Femur (tissue), 1 donor: Measurements from ENCODE around the gene NODAL.

Source experiments
- DNase-seq: peaks from one replicate; pipeline ENCODE4 v3.0.0-alpha.2; 2017

Gene NODAL

DNA sequence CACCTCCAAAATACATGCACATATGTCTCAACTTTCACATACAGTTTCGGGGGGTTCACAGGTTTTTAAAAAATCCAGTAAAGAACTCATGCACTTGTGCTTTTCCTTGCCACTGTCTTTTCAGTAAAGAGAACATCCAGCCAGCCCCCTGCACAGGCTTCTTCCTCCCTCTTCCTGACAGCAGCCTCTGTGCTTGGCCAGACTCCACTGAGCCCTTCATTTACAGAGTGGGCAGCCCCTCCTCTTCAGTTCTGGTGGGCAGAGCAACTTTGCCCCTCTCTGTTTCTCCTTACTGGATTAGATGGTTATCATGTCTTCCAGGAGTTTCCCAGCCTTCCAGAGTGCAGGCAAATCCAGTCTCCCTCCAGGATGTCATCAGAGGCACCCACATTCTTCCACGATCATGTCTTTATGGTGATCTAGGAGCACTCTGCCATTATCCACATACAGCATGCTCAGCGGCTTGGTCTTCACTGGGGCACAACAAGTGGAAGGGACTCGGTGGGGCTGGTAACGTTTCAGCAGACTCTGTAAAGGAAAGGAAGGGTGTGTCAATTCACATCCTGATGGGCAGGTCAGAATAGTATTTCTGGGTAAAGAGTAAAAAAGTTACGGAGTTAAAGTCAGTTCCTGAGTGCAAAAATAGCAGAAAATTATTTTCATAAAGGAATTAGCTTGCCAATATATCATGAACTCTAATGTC lies 8.8 kb downstream of the NODAL start:
- no peak for DNase-seq

DNA sequence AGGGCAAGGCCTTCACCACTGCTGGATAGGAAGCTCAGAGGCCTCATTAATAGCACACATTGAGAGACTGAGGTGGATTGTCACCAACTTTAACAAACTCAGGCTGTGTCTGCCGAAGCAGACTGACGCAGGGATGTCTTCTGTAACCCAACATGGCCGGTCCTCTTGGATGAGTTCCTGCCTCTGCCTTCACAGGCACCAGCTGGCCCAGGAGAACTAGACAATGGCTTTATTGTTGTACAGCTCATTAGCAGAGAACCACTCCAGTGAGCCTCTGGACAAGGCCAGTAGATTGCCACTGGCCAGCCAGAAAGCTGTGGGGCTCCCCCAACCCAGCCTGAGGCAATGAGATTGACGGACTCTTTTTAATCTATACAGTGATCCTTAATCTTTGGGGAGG lies 9.4 kb downstream of the NODAL start:
- DNase-seq = no peak

DNA sequence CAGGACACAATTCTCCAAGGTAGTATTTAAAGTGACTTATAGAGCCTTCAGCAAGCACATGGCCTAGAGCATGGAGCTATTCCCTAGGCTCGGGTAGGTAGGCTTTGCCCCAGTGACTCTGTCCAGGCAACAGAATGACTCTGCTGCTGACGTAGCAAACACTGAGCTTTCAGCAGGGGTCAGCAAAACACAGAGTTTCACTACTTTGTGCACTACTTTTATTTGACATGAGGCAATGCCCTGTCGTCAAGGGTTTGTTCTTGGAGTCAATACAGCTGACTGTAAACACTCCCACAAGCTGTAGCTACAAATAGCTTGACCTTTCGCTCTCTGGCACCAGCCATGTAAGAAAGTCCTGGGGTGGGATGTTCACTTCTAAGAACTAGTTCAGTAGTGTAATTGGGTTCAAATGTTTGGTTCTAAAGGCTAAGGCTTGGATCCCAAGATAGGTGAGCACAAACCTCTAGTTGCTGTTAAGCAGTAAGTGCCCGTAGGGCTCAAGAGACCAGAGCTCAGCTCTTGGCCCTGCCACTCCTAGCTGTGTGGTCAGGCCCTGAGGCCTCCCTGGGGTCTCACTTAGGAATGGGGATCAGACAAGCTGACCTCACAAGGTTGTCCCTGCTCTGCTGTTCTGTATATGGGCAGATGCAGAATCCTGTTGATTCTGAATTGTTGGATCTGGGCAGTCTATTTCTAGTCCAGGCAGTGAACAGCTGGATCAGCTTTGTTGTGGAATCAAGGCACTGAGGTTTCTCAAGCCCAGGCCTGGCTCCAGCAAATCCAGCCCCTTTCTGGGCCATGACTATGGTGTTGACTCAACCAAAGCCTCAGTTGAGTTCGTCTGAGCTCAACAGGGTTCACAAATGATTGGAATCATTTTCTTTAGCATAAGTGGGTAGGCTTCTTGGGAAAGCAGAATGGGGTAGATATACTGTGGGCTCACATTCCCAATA lies 10.7 kb downstream of the NODAL start:
- peak; percentile 57 for DNase-seq

DNA sequence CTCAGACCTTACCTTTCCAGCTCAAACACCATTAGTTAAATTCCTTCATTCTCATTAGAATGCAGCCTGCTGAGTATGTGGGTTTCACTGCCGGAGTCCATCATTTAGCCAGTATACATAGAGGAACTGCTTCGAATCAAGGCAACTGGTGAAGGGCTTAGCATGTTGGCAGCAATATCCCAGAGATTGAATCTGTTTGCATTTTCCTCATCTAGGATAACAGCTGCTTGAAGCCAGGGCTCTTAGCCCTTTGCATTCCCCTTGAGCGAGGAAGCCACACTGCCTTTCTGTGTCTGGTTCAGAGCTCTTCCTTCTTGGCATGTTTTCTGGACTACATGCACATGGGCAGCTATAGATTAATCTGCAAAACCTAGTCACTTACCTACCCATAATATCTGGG lies 14.7 kb downstream of the NODAL start:
- no peak for DNase-seq

DNA sequence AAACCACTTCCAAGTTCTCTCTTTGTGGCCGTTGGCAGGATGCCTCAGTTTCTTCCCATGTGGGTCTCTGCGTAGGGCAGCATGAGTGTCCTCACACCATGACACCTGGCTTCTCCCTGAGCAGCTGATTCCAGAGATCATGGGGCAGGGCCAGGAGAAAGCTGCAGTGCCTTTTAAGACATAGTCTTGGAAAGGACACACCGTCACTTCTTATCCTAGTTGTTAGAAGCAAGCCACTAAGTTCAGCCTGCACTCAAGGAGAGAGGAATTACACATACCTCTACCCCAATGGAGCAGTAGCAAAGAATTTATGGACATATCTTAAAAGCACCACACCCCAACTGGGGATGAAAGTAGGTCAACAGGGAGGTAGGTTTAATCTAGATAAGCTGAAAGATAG lies 16.4 kb downstream of the NODAL start:
- DNase-seq = no peak

DNA sequence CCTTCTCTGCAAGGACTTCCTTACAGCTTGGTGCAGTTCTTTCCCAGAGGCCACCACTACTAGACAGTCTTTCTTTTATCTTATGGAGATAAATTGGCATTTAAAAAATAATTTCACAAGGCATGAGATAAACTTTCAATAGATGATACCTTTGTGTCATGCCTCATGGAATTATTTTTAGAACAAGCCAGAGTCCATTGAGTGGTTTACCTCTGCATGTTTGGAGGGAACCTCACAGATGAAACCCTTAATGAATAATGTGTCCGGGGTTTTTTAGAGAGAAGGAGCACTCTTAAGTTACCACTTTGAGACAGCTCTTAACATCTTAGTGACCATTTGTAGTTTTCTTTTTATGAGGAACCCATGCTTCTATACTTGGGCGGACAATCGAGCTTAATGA lies 17.2 kb downstream of the NODAL start:
- DNase-seq = no peak

DNA sequence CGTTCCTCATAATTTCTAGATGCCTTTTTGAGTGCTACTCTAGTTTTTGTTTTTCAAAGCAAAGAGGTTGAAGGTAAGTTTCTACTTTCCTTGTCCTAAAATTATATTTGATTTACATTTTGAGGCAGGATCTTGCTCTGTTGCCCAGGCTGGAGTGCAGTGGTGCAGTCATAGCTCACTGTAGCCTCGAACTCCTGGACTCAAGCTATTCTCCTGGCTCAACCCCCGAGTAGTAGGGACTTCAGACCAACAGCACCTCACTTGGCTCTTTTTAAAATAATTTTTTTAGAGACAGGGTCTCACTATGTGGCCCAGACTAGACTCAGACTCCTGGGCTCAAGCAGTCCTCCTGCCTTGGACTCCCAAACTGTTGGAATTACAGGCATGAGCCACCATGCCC lies 22.8 kb downstream of the NODAL start:
- no peak for DNase-seq

DNA sequence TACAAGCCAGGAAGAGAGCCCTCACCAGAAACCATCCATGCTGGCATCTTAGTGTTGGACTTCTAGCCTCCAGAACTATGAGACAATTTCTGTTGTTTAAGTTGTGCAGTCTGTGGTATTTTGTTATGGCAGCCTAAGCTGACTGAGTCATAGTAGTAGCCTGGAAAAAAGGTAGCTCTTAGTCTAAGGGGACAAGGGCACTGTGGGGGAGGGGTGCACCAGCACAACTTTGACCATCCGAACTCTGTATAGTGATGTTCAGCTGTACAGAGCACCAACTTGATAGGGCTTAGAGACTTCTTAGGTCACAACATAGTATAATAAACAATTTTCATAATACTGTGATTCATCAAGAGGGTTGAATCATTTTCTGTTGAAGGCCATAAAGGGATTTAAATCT lies 23.3 kb downstream of the NODAL start:
- no peak for DNase-seq

DNA sequence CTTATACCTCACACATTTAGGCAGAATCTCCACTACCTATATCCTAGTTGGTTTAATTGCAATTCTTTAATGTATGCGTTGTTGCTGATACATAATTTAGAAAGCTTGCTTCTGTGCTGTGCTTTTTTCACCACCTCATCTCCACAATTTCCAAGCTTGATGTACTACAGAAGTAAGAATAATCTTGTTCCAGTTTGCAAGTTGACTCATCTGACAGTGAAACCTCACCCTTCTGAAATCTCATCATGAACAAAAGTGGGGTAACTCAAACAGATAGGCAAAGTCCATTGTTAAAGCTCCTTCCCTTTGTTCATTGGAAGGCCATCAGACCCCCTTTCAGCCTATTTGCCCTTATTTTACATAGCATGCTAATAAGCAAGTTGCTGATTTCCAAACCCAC lies 23.9 kb downstream of the NODAL start:
- DNase-seq = no peak

DNA sequence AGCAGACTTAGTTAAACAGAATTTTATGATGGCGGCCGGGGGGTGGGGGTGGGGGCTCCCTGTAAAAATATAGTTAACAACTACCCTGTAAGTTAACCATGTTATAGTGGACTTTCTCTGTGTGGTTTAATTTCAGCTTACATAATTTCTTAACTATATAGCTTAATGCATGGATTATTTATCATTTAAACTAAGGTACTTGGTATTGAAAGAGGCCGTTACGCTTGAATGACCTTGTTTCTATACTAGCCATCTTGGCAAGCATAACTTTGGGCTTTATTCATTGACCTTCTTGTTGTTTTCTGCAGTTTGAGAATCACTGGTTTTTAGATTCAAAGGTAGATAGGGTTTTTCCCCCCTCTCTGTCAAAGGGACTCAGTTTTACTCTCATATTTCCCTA lies 29.1 kb downstream of the NODAL start:
- no peak for DNase-seq

DNA sequence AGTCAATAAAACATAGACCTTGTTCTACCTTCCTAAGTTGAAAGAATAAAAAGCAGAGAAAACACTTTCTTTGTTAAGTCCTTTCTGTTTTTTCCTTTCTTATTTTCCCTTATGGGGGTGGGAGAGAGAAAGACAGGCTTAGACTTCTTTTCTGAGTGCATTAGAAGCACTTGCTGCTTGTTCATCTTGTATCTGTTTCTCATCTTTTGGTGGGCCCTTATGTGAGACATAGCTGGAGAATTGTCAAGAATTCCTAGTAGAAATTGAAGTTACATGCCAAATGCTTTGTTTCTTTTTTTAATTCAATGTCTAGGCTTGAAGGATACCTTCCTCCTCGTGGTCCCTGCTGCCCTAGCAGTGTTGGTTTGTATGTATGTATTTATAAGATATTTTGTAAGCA lies 30.9 kb downstream of the NODAL start:
- no peak for DNase-seq

DNA sequence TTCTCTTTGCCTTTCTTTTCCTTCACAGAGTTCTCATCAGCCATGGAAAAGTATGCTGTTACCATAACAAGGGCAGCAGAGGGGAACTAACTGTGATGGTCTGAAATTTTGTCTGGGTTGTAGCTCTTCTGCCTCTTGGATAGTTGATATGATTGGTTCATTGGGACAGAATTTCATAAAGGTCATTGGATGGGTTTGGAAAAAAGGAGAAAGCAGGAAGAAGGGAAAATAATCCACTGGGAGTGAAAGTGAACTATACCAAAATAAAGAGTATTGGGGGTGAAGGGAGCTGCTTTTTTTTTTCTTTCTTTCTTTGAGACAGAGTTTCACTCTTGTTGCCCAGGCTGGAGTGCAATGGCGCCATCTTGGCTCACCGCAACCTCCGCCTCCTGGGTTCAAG lies 31.7 kb downstream of the NODAL start:
- no peak for DNase-seq

DNA sequence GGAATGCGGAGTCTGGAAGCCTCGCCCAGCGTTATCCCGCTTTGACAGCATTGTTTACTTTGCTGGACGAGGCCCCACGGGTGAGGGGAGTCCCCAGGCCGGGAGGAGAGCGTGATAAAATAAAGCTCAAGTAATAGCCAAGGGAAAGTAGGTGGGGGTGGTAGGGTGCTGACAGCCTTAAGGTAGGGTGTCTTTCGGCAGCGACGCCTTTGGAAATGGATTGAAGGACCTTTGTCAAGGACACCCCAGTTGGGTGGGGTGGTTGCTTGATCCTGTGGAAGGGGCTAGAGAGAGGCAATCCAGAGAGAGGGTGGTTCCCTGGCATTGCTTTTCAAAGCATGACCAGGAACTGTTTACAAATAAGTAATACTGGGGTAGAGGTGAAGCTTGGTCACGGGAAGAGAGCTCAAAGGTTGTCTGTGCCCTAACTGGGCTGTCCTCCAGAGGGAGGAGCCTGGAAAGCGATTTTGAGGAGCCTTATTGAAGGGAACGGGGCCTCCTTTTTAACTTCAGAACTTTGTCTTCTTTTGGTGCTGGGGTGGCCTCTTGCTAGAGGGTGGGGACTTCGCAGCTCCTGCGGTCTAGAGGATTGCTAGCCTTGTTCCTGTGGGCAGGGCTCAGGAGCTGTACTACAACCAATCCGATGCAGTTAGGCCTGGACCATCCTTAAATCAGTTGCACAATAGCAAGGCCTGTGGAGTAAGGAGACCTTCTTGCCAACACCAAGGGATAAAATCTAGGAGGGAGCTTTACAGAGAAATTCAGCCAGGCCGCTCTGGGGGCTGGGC lies 36.2 kb downstream of the NODAL start:
- DNase-seq = peak; percentile 86

DNA sequence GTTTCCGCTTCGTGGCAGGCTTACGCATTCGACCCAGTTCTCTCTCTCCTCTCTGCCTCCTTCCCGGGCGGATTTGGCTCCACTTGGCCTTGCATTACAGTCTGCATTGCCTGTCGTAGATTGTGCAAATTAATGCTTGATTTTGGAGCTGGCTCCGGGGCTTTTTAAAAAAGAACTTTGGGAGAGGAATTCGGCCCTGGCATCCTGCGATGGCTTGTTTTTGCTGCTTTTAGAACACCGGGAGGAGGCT lies 36.8 kb downstream of the NODAL start:
- DNase-seq = peak; percentile 62

DNA sequence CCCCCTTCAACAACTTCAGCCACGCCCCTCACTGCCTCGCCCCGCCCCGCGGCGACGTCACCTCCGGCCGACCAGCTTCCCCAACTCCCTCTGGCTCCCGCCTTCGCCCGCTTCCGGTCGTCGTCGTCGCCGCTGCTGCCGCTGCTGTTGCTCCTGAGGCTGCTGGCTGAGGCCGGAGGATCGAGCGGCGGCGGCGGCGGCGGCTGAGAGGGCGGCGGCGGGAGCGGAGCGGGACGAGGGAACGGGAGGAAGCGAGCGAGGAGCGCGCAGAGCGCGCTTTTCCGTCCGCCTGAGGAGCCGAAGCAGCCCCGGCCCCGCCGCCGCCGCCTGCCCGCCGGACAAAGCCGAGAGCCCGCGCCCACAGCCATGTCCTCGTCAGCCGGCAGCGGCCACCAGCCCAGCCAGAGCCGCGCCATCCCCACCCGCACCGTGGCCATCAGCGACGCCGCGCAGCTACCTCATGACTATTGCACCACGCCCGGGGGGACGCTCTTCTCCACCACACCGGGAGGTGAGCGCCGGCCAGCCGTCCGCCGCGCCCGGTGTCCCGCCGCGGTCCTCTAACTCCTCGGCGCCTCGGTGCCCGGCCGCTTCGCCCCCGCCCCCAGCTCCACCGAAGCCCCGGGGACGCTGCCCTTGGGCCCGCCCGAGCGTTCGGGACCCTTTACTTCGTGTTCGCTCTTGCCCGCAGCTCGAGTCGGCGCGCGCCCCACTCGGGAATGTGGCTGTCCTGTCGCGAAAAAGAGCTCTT lies 37.3 kb downstream of the NODAL start, which contains the start of gene EIF4EBP2:
Gene EIF4EBP2, plus strand, starts transcription at position 110 of the 751 bp plus-strand sequence. Its CDS starts 257 bp downstream, at position 367.
- peak; percentile 100 for DNase-seq

DNA sequence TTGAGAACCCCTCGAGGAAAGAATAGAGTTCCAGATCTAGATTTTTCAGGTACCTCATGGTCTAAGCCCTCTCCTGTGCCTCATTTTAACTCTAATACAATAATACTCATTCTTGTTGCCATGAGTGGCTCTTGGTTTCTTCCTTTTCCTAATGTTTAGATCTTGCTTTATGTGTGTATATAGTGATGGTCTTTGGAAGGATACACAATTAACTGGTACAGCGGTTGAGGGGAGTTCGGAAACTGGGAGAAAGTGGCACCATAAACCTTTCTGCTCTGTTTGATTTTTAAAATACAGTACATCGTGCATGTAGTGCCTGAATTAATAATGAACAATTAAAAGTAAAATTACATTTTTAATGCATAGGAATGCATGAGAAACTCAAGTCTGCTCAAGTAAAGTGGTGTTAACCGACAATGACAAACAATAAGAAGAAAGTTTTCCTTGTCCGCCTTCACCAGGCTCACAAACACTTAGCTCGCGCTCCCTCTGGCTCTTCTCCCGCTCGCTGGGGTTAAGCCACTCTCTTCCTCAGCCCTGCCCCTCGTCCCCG lies 37.9 kb downstream of the NODAL start:
- DNase-seq = no peak

DNA sequence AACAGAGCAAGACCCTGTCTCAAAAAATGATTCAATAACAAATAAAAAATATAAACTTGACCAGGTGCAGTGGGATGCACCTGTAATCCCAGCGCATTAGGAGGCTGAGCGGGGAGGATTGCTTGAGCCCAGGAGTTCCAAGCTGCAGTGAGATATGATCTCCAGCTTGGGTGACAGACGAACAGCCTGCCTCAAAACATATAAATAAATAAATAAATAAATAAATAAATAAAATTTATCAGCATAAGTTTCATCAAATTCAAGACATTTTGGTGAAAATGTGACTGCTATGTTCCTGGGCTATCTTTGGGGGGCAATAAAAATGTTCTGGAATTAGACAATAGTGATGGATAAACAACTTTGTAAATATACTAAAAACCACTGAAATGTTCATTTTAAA lies 42.3 kb downstream of the NODAL start:
- no peak for DNase-seq

DNA sequence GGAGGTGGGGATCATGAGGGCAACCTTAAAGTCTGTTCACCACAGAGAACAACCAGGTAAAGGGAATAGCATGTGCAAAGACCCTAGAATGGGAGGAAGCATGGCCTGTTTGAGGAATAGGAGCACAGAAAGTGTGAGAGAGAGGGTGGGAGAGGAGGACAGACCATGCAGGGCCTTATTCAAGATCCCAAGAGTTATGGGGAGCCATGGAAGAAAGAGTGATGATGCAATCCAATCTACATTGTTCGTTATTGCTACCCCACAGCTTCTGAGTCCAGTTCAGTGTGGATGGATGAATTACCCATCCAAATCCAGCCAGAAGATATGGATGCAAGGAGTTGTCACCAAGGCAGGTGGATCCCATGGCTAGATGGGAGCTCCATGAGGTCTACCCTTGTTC lies 45.3 kb downstream of the NODAL start:
- DNase-seq = no peak

DNA sequence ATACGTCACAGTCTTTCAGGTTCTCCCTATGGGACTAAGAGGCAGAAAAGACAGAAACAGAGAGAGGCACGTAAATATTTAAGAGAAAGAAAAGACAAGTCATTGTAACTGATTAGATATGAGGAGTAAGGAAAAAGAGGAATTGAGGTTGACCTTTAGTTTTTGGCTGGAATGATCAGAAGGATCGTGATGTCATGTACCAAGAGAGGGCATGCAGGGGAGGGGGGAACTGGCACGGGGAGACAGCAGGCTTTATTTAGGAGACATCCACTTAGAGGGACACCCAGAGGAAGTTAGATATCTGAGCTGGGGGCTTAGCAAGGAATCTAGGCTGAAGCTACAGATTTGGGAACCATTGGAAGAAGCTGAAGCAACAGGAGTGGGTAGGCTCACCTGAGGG lies 49.8 kb downstream of the NODAL start:
- no peak for DNase-seq
